HG03354 (cell line): ENCODE data around the gene HMCN2.

Experiments
- ATAC-seq: cut with Tn5 transposase; IDR thresholded peaks from one replicate; pipeline ENCODE4 v1.9.1; 2021; ENCODE audit warnings: mild to moderate bottlenecking; ENCODE audit not compliant: unreplicated experiment, poor library complexity, severe bottlenecking

HMCN2 gene

GRCh38 chr9:130354378-130354777 lies 88.8 kb downstream of the HMCN2 start:
- ATAC-seq = no peak

DNA sequence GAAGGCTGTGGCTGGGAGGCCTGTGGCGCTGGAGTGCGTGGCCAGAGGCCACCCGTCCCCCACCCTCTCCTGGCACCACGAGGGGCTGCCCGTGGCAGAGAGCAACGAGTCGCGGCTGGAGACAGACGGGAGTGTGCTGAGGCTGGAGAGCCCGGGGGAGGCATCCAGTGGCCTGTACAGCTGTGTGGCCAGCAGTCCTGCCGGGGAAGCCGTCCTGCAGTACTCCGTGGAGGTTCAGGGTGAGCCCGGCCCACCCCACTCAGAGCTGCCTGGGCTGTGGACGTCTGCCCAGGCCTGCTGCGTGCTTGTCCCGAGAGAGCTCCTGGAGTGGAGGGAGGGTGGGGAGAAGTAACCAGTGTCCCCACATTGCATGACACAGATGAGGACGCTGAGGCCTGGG lies 89.2 kb downstream of the HMCN2 start:
- no peak for ATAC-seq

- no peak for ATAC-seq
These were observed 90.5 kb downstream of the HMCN2 start for GRCh38 chr9:130356033-130356432.

DNA sequence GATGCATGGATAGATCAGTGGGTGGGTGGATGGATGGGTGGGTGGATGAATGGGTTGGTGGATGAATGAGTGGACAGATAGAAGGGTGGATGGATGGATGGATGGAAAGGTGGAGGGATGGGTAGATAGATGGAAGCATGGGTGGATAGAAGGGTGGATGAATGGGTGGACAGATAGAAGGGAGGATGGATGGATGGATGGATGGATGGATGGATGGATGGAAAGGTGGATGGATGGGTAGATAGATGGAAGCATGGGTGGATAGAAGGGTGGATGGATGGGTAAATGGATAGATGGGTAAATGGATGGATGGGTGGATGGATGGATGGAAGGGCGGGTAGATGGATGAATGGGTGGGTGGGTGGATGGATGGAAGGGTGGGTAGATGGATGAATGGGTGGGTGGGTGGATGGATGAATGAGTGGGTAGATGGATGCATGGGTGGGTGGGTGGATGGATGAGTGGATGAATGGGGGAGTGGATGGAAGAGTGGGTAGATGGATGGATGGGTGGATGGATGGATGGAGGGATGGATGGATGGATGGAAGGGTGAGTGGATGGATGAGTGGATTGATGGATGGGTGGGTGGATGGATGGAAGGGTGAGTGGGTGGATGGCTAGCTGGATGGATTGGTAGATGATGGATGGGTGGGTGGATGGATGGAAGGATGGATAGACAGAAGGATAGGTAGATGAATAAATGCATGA lies 91.5 kb downstream of the HMCN2 start:
- ATAC-seq = no peak

GRCh38 chr9:130358928-130359327 lies 93.4 kb downstream of the HMCN2 start:
- ATAC-seq = no peak

GRCh38 chr9:130359819-130360218 lies 94.3 kb downstream of the HMCN2 start:
- ATAC-seq = no peak

- ATAC-seq = no peak
These were observed 95.1 kb downstream of the HMCN2 start for GRCh38 chr9:130360672-130361071.

GRCh38 chr9:130361873-130362362 lies 96.4 kb downstream of the HMCN2 start:
- no peak for ATAC-seq

DNA sequence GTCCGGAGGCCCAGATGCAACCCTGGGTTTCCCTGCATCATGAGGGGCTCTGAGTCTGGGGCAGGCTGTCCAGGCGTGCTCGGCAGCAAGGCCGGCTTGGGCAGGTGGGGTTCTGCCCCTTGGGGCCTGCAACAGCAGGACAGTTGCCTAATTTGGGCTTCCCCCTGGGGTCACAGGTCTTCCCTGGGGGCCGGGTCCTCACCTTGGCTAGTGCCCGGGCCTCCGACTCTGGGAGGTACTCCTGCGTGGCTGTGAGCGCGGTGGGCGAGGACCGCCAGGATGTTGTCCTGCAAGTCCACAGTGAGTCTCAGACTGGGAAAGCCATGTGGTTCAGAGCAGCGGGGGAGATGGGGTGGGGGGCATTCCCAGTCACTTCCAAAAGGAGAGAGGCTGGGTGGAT lies 97.1 kb downstream of the HMCN2 start:
- no peak for ATAC-seq

- no peak for ATAC-seq
These were observed 98.3 kb downstream of the HMCN2 start for GRCh38 chr9:130363755-130364404.

DNA sequence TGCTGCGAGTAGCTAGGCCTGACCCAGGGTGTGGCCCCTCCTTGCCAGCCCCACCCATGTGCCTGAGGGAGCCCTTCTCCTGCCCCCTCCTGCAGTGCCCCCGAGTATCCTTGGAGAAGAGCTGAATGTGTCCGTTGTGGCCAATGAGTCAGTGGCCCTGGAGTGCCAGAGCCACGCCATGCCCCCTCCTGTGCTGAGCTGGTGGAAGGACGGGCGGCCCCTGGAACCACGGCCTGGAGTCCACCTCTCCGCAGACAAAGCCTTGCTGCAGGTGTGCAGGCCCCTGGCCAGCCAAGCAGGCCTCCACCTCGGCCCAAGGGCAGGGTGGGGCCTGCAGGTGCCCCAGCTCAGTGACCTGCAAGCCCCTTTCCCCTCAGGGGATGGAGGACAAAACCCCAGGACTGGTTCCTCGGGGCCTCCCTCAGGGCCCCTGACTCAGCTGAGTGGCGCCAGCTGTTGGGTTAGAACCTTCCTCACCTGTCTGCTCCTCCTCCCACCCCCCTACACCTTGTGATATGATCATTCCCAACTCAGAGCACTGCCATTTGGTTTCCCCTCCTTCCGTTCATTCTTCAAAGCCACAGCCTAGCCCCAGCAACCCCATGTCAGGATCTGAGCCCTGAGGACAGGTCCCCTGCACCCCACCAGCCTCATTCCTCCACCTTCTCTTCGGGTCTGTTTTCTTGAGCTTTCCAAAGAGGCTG lies 99.2 kb downstream of the HMCN2 start:
- ATAC-seq = no peak

- no peak for ATAC-seq
These were observed 99.8 kb downstream of the HMCN2 start for GRCh38 chr9:130365323-130365721.

DNA sequence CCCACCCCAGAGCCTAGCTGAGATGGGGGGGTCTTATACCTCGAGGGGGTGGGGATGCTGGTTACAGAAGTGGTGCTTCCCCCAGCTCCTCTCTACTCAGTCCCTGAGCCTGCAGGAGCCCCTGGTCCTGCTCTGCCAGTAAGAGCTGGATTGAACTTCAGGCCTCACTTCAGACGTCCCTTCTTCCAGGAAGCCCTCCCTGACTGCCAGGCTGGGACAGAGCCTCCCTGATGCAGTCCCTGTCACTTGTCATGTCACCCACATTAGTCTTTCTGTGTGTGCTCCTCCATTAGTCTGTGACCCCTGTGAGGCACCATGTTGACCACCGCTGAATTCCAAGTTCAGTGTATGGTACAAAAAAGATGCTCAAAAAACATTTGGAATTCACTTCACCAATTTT lies 100.5 kb downstream of the HMCN2 start:
- no peak for ATAC-seq

- no peak for ATAC-seq
These were observed 101.5 kb downstream of the HMCN2 start for GRCh38 chr9:130366888-130367550.

GRCh38 chr9:130368631-130369103 lies 103.1 kb downstream of the HMCN2 start:
- ATAC-seq = no peak

DNA sequence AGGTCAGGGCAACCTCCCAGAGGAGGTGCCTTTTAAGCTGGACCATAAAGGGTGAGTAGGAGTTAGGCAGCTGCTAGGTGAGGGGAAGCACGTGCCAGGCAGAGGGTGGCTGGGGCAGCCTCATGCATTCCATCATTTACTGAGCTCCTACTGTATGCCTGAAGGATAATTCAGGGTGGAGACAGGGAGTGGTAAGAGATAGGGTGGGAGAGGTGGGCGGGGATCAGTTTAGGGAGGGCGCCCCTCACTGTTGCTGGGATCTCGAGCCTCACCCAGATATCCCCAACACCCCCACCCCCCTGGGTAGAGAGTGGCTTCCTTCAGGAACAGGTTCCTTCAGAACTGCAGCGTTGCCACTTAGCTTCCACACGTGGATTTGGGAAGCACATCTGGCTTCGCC lies 104.7 kb downstream of the HMCN2 start:
- no peak for ATAC-seq

DNA sequence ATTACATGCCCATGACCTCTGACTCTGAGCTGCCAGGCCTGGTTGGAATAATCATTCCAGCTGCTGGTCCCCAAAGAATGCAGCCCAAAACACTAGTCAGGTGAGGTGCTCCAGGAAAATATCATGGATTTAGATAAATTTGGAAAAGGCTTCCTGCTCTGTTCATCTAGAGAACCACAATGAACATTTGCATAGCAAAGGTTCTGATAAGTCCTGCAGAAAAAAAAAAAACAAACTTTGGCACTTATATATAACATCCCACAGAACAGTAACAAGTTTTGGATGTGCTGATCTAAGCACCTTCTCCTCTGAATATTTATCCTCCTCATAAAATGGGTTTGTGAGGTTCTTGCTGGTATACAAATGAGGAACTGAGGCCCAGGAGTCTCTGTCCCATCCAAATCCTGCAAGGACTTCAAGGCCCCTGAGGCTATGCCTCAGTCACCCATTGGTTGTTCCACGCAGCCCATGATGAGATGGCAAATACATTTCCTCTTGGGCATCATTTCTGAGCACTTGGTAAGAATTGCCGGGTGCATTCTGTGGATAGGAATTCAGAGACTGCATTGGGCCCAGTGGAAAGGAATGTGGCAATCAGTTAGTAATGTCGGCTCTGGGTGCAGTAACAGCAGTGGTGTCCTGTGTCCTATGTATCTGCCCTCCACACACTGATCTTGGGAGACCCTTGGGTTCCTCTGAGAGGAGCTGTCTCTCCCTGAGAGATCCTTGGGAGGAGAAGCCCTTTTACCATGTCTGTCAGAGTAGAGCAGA lies 105.8 kb downstream of the HMCN2 start:
- ATAC-seq = no peak

DNA sequence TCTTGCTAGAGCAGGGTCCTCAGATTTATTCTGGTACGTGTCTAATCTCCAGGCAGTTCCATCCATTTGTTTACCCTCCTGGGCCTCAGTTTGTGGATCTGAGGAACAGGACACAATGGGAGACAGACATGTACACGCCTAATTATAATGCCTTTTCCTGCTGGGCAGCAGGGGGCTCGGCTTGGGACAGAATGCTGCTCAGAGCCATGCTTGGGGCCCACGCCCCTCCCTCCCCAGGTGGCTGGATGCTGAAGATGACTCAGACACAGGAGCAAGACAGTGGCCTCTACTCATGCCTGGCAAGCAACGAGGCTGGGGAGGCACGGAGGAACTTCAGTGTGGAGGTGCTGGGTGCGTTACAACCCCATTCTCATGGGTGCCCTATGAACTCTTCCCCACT lies 106.5 kb downstream of the HMCN2 start:
- no peak for ATAC-seq

DNA sequence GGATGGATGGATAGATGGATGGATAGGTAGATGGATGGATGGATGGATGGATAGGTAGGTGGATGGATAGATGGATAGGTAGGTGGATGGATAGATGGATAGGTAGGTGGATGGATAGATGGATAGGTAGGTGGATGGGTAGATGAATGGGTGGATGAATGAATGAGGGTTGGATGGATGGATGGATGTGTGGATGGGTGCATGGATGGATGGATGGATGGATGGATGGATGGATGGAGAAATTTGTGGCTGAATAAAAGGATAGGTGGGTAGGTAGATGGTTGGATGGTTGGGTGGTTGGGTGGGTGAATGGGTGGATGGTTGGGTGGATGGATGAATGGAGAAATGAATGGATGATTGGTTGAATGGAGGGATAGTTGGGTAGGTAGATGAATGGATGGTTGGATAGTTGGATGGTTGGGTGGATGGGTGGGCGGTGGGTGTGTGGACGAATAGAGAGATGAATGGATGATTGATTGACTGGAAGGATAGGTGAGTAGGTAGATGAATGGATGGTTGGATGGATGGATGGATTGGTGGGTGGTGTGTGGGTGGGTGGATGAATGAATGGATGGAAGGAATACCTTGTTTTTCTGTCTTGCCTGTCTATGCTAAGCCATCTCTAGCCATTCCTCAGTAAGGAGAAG lies 108.2 kb downstream of the HMCN2 start:
- no peak for ATAC-seq
